Measurements from ENCODE around the gene SLC37A3. TPM values are rescaled to one million over a fixed set of nuclear protein-coding genes. Genes with fewer than 3 reads are reported as not detected.
"Not testable (repeated sequence)": the region's sequence is repeated elsewhere in the genome, so short reads cannot be mapped to it uniquely, and the experiment has no call there.

Gene SLC37A3
- total RNA-seq, 1 experiment from 2014 or later: 52.7 TPM

DNA sequence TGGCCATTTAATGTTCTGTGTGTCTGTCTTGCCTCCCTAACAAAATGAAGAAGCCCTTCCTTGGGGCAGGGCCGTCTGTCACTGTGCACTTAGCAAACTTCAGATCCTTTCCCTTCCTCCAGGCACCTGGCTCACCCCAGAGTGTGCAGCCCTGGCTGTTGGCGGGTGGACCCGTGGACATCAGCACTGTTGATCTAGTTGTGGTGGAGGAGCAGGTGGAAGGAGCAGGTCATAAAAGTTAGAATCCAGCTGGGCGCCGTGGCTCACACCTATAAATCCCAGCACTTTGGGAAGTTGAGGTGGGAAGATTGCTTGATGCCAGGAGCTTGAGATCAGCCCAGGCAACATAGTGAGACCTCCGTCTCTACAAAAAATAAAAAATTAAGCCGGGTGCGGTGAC is 18.2 kb upstream of the SLC37A3 start:
- no peaks in the 10 kb centered on the region for H3K9me3 ChIP-seq (ENCODE audit: control insufficient read depth, low read depth, low read length)
- H3K14ac ChIP-seq (ENCODE audit: insufficient read depth, low read length): no peak overlapping the region
- H3K56ac ChIP-seq (ENCODE audit: insufficient read length, low read depth, low read length): no peak overlapping the region
- H3K4ac ChIP-seq (ENCODE audit: low read depth, low read length): no peak overlapping the region
- no peak overlapping the region for H4K5ac ChIP-seq (ENCODE audit: insufficient read length, low read depth, low read length)
- H2BK120ac ChIP-seq (ENCODE audit: low read depth, low read length, poor library complexity, severe bottlenecking): no peak overlapping the region
- H3K23ac ChIP-seq (ENCODE audit: insufficient read length, low read depth, low read length): no peak overlapping the region
- H3K27ac ChIP-seq (ENCODE audit: insufficient read length, low read depth, low read length): no peak overlapping the region
- no peak overlapping the region for H3T11ph ChIP-seq (ENCODE audit: low read length)
- H2BK12ac ChIP-seq (ENCODE audit: insufficient read length, low read depth, low read length): no peak overlapping the region
- no peaks in the 10 kb centered on the region for H3K4me1 ChIP-seq (ENCODE audit: insufficient read depth, low read length)
- Mint-ChIP-seq H3K4me1 (0 out of 4 replicates have a peak, but pooled peaks cover 0 to 3% of the 10 kb centered on the region in 2 experiments), H3K27me3 (ENCODE audit: low read depth) (no peaks in the 10 kb centered on the region), H3K4me3 (no peak overlapping the region), H3K27ac (peak overlapping the region in 1 of 3 experiments; percentile 18; a peak in 1 of 7 replicates), H3K36me3 (ENCODE audit: insufficient read depth in 1 of 3, low read depth in 3 of 3) (peaks cover 7 to 35% (median 22%) of the 10 kb centered on the region in 3 experiments), H3K9me3 (no peaks in the 10 kb centered on the region)
- no peaks in the 10 kb centered on the region for H3K23me2 ChIP-seq (ENCODE audit: insufficient read length, low read depth, low read length, poor library complexity, severe bottlenecking)
- no peak overlapping the region for H4K91ac ChIP-seq (ENCODE audit: insufficient read length, low read depth, low read length)
- H2BK15ac ChIP-seq (ENCODE audit: low read depth, low read length): no peak overlapping the region
- H2BK5ac ChIP-seq (ENCODE audit: insufficient read length, low read length): no peak overlapping the region
- H3K18ac ChIP-seq (ENCODE audit: insufficient read length, low read depth, low read length): no peak overlapping the region
- no peaks in the 10 kb centered on the region for H3K79me2 ChIP-seq (ENCODE audit: insufficient read depth, low read length)
- no peak overlapping the region for H3K9ac ChIP-seq (ENCODE audit: extremely low read depth, insufficient read length, low read length)
- no peaks in the 10 kb centered on the region for H4K20me1 ChIP-seq (ENCODE audit: control insufficient read depth, insufficient read depth, insufficient read length)
- no CpG with 5 or more reads among the region's 8 CpGs for WGBS (ENCODE audit: extremely low coverage, insufficient read length, low lambda C conversion rate)
- DNase-seq: no peak
- H3K27me3 ChIP-seq (ENCODE audit: insufficient read depth, low read length): no peaks in the 10 kb centered on the region
- no peak for TF ChIP-seq CTCF (conservative IDR thresholded peaks at IDR 0.05)
- no peak overlapping the region for H2BK20ac ChIP-seq (ENCODE audit: low read depth, low read length, poor library complexity, severe bottlenecking)
- H3K79me1 ChIP-seq (ENCODE audit: insufficient read depth, low read depth, low read length, poor library complexity, severe bottlenecking): no peaks in the 10 kb centered on the region
- no peak overlapping the region for H3K4me2 ChIP-seq (ENCODE audit: insufficient read depth, insufficient read length, low read length)
- no peak overlapping the region for H4K8ac ChIP-seq (replicated peaks; ENCODE audit: insufficient read length, low read depth, low read length)
- H2AFZ ChIP-seq (ENCODE audit: low read length): no peak overlapping the region
- H2AK5ac ChIP-seq (ENCODE audit: insufficient read length, low read length): no peak overlapping the region

DNA sequence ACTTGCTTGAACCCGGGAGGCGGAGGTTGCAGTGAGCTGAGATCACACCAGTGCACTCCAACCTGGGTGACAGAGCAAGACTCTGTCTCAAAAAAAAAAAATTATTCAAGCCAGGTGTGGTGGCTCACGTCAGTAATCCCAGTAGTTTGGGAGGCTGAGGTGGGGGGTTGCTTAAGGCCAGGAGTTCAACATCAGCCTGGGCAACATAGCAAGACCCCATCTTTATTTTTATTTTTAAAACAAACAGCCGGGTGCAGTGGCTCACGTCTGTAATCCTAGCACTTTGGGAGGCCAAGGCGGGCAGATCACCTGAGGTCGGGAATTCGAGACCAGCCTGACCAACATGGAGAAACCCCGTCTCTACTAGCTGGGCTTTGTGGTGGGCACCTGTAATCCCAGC is 17.5 kb upstream of the SLC37A3 start:
- H3K4me2 ChIP-seq (ENCODE audit: insufficient read depth, insufficient read length, low read length); H3K9me3 Mint-ChIP-seq; H3K4me1 ChIP-seq (ENCODE audit: insufficient read depth, low read length); H3K56ac ChIP-seq (ENCODE audit: insufficient read length, low read depth, low read length); H3K27me3 ChIP-seq (ENCODE audit: insufficient read depth, low read length); H3K27me3 Mint-ChIP-seq (ENCODE audit: low read depth); H3K23ac ChIP-seq (ENCODE audit: insufficient read length, low read depth, low read length); H3K23me2 ChIP-seq (ENCODE audit: insufficient read length, low read depth, low read length, poor library complexity, severe bottlenecking); H3K9ac ChIP-seq (ENCODE audit: extremely low read depth, insufficient read length, low read length); H3K4me3 Mint-ChIP-seq; H3K79me1 ChIP-seq (ENCODE audit: insufficient read depth, low read depth, low read length, poor library complexity, severe bottlenecking); H4K91ac ChIP-seq (ENCODE audit: insufficient read length, low read depth, low read length); H3K18ac ChIP-seq (ENCODE audit: insufficient read length, low read depth, low read length); H3K9me3 ChIP-seq (ENCODE audit: control insufficient read depth, low read depth, low read length); H2BK120ac ChIP-seq (ENCODE audit: low read depth, low read length, poor library complexity, severe bottlenecking); H3T11ph ChIP-seq (ENCODE audit: low read length); H2BK20ac ChIP-seq (ENCODE audit: low read depth, low read length, poor library complexity, severe bottlenecking); H3K27ac Mint-ChIP-seq; H3K14ac ChIP-seq (ENCODE audit: insufficient read depth, low read length); H3K4ac ChIP-seq (ENCODE audit: low read depth, low read length); H2BK15ac ChIP-seq (ENCODE audit: low read depth, low read length); H2BK5ac ChIP-seq (ENCODE audit: insufficient read length, low read length); H3K4me1 Mint-ChIP-seq; H4K20me1 ChIP-seq (ENCODE audit: control insufficient read depth, insufficient read depth, insufficient read length); H4K8ac ChIP-seq (replicated peaks; ENCODE audit: insufficient read length, low read depth, low read length); H3K79me2 ChIP-seq (ENCODE audit: insufficient read depth, low read length); H4K5ac ChIP-seq (ENCODE audit: insufficient read length, low read depth, low read length); DNase-seq; H2BK12ac ChIP-seq (ENCODE audit: insufficient read length, low read depth, low read length); H3K27ac ChIP-seq (ENCODE audit: insufficient read length, low read depth, low read length); H2AK5ac ChIP-seq (ENCODE audit: insufficient read length, low read length); H2AFZ ChIP-seq (ENCODE audit: low read length): not testable (repeated sequence)
- WGBS (ENCODE audit: extremely low coverage, insufficient read length, low lambda C conversion rate): no CpG with 5 or more reads among the region's 9 CpGs
- H3K36me3 Mint-ChIP-seq (ENCODE audit: insufficient read depth in 1 of 3, low read depth in 3 of 3): peaks cover 12 to 40% (median 28%) of the 10 kb centered on the region in 3 experiments

Measured in H9 (cell line).